NCI-H2227 (cell line): ENCODE results near the gene PLEKHG1.

Source experiments
- DNase-seq: peaks from one replicate; lab custom pipeline; 2025; ENCODE audit not compliant: unreplicated experiment; lab: John Stamatoyannopoulos, UW

PLEKHG1 gene

DNA sequence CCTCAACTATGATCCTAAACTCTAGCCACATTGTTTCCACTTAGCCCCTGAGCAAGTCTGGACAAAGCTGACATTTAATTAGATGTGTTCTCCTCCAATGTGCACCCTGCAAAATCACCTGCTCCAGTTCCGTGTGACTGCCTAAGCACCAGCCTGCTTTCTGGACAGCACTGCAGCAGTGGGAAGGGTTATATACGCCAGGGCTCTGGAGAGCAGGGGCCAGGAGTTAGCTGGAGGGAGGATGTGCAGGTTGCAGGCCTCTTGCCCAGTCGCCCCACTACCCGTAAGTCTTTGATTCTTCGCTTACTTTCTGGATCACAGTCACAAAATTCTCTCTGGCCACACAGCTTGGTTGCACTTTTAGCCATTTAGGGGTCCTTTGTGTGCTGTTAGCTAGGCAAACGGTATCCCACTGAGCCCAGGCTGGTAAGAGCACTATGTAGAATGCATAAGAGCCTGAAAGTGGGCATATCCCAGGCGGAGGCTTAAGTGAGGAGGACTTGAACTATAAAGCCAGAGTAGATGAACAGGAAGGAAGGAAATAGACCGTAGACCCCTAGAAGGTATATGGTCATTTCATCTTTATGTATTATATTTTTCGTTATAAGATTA is 10.7 kb upstream of the PLEKHG1 start:
- DNase-seq: no peak

DNA sequence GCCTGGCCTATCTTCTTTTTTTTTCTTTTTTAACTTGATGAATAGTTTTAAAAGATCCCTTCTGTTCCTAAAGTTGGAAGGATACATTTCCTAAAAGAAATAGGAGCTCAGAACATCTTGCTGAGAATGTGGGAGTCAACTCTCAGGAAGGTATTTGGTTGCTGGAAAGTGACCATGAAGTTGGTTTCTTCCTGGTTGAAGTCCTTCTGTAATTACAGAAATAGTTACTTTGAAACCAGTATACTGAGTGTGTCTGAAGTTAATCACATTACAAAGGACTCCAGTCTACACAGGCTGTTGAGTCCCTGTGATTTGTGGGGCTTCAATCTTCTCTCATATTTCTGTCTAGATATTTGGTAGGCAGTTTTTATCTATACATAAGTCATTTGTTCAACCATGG is 9.8 kb upstream of the PLEKHG1 start:
- DNase-seq: no peak

DNA sequence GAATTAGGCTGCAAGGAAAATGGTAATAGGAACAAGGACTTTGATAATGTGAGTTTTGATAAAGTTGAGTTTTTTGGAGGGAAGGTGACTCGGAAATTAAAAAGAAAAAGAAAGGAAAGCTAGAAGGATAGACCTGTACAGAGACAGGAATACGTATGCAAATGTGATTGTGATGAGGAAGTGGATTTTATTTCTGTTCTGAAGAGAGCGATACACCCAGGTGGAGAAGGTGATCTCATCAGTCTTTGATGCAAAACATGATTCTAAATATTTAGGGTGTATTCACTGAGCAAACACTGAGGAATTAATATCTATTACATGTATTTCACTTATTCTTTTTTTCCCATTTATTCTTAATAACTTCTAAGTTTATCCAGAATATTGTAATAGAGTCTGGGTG is 9.2 kb upstream of the PLEKHG1 start:
- DNase-seq: no peak

- no peak for DNase-seq
These were observed 7.2 kb upstream of the PLEKHG1 start for GRCh38 chr6:150592377-150592995.

DNA sequence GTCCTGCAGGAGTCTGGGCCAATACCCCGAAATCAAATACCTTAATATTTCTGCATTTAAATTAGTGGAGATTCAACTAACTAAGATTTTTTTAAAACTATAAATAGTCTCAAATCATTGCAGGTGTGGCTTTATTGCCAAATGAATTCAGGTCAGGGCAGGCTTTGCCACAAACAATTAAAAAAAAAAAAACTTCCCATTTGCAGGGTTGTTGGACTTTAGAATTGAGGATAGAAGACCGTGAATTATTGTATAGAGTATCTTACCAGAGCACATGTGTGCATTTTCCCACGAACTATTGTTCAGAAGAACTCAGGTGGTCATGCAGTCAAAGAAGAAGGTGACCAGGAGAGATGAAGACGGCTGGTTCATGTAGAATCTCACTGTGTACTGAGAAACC is 6.6 kb upstream of the PLEKHG1 start:
- DNase-seq: no peak

DNA sequence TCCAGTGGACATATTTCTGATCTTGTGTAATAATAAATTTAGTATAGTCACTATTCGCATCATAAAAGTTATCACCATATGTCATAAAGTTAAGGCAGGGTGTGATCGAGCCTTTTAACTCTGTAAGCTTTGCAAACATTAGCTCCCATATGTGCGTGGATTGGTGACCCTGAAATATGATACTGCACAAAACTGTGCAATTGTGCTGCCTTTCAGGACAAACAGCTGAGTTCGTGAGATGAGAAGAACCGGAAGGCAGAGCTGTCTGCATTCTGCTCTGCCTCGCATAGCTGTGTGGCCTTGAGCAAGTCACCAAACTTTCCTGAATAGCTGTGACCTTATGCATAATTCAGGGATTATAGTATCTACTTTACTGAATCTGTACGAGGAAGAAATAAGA is 3.2 kb upstream of the PLEKHG1 start:
- no peak for DNase-seq

GRCh38 chr6:150598401-150598800 is 1.3 kb upstream of the PLEKHG1 start:
- DNase-seq: no peak

GRCh38 chr6:150598858-150599198 is 857 bp upstream of the PLEKHG1 start:
- DNase-seq: no peak

- DNase-seq: no peak
These were observed 270 bp downstream of the PLEKHG1 start for GRCh38 chr6:150600010-150600300.

DNA sequence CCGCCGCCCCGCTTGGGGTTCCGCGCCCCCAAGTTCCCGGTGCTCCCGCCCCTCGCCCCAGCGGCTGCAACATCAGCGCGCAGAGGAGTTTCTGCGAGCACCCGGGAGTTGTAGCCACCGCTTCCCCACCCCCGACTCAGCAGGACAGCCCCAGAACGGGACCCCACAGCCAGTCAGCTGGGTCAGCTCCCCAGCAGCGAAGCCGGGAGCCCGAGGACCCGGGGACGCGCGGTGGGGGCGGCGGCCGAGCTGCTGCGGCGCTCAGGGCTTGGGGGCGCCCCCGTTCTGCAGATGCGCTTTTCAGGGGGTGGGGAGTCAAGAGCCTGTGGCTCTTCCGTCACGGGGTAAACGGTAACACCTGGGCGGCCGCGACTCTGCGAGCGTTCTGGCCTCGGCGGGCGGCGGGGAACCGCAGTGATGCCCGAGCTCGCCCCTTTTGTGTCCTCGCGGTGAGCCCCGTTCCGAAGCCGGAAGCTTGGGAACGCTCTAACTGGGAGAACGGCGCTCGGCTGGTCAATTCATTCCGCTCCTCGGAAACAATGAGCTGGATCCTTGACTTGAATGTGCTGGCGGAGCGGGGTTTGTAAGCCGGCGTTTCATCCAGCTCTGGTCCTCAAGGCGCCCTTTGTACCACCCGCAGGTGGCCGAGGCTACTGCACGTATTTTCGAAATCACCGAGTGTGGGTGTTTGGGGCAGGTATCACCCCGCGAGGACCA is 774 bp downstream of the PLEKHG1 start:
- DNase-seq: peak; percentile 80

GRCh38 chr6:150601439-150601838 is 1.8 kb downstream of the PLEKHG1 start:
- no peak for DNase-seq

DNA sequence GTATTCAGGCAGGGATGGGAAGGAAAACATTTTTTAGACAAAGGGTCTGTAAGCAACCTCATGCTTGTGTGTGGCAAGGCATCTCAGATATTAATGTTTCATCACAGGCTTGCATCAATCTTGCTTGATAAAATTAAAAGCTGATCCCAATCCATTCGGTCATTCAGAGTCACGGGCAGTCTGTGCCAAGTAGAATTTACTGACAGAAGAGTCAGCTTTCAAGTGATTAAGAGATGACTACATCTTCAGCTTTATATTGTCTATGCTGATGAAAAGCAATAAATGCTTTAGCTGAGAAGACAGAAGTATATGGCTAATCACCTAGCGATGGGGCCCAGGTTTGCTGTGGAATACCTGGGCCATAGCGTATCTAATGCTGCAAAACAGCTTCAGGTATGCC is 3.5 kb downstream of the PLEKHG1 start:
- DNase-seq: no peak

- no peak for DNase-seq
These were observed 4.8 kb downstream of the PLEKHG1 start for GRCh38 chr6:150604467-150604866.

- DNase-seq: no peak
These were observed 5.6 kb downstream of the PLEKHG1 start for GRCh38 chr6:150605333-150605732.

DNA sequence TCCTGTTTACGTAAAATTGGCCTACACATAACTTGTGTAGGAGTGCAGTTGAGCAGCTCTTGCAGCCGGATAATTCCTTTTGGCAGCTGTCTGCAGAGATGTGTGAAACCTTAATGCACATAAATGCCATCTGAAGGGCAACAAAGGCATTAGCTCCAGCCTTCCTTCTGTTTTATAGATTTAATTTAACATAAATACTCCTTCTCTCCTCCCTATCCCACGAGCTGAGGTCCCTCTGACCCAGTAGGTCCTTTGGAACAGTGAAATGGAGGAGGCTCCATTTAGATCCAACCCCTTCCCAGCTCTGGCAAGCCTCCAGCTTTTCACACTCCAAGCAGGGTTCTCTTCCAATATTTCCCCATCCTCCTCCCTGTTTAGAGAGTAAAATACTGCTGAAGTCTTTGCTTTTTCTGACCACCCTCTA is 6.5 kb downstream of the PLEKHG1 start:
- peak; percentile 37 for DNase-seq

DNA sequence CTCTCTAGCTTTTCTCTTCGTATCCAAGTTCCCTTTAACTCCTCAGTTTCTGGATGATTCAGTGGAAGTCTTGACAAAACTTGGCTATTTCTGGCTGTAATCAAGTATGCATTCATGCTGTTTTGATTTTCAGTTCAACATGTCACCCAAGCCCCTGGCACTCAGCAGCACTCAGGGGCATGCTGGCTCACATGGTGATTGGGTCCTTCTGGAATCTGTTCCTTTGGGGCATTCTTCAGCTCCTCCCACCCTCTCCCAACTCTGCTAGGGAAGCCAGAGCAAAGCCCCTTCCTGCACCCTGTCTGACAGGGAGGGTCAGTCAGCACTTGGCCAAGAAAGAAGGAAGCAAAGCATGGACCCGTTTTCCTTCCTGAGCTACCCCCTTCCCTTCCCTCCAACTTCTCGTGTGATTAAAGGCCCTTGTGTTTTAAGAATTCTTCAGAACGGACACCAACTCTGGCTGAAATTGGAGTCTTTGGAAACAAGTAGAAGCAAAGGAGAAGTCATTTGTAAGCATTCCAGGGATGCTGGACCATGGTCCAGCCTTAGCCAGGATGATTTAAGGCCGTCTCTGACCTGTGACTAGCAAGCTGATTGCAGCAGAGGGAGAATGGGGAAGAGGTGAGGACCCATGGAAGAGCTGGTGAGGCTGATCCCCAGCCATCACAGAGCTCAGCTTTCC is 7.1 kb downstream of the PLEKHG1 start:
- no peak for DNase-seq

GRCh38 chr6:150607329-150607650 is 7.6 kb downstream of the PLEKHG1 start:
- DNase-seq: no peak

DNA sequence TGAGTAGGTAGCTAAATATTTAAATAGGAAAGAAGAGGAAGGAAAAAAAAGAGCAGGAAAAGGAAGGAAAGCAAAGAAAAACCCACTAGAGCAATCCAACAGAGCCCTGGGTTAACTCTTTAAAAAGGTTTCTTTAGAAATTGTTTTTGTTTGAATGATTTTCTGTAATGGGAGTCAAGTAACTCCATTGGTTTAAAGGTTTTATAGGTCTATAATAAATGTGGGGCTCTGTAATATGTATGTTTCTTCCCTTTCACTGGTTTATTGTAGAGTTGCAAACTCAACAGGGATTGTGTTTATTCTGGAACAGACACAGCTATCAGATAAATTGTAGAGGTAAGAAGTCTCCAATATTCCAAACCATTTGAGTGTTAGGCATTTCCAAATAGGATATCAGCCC is 10.9 kb downstream of the PLEKHG1 start:
- no peak for DNase-seq

DNA sequence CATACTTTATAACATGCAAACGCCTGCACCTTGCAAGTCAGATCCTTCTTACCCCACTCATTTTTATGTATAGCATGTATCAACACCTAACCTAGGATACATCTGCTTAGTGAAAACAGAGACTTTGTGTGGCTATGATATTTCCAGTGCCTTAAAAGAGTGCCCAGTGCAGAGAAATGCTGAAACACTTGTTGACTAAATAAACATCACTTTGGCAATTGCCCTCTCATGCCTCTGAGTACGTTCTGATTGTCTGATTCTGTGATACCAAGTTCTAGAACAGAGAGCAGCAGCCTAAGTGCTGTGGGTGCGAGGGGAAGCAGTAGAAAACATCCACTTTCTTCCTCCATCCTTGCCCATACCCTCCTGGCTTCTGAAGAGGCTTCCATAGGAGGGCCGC is 13.6 kb downstream of the PLEKHG1 start:
- no peak for DNase-seq

DNA sequence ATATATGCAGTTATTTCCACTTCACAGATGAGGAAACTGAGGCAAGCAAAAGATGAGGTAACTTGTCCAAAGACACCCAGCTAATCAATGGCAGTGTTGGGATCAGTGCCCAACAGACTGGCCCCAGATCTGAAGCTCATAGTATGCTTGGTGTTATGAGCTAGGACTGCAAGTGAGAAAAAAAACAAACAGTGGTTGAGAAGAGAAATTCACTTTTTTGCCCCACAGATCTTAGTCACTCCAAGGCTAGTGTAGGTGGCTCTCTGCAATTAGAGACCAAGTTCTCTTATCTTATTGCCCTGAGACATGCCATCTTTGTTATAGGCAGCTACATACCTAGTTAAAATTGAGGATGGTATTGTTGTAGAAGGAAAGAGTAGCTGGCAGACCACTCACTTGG is 16.3 kb downstream of the PLEKHG1 start:
- DNase-seq: no peak

DNA sequence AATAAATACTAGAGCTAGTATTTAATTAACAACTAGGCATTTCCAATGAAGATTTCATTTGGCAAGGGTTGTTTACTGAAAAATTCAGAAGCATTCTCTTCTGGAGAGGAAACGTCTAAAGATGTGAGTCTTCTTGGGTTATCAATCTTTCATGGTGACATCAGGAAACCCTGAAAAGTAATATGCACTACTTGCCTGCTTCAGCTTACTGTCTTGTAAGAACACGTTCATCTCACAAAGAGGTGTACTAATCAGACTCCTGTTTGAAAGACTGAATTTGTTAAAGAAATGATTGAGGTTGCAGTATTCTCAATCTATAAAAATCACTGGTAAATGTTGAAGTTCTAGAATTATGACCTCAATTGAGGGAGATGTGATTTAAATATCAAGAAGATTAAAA is 16.9 kb downstream of the PLEKHG1 start:
- no peak for DNase-seq

DNA sequence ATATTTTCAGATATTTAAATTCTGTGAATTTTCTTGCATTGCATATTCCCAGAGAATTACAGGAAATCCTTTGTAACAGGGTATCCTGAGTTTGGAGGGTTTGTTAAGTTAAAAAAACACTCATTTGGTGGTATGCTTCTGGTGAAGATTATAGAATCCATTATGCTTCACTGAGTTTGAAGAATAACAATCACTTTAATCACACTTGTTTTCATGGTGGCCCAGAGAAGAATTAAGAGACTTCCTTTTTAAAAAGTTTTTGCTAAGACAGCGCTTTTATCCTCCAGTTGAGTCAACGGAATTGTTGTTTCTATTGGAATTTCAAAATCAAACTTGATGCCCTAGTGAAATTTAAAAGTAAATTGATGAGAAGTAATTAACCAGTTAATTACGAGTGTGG is 17.4 kb downstream of the PLEKHG1 start:
- DNase-seq: no peak
